KMS-11 (cell line): ENCODE data around the gene MGAT4A.

ENCODE experiments used
- H2AFZ ChIP-seq: fragments of 200-600 bp; sonication (generic); 2 replicates; pipeline ENCODE4 v1.6.1; 2016; ENCODE audit warnings: antibody characterized with exemption, mixed run types, low read depth
- H3K27ac ChIP-seq: fragments of 200-600 bp; sonication (generic); 2 replicates; pipeline ENCODE4 v1.6.1; 2016; ENCODE audit warnings: mild to moderate bottlenecking, mixed run types
- H3K27me3 ChIP-seq: fragments of 200-600 bp; sonication (generic); 2 replicates; pipeline ENCODE4 v1.6.1; 2017; ENCODE audit warnings: mild to moderate bottlenecking, low read depth, mixed run types, moderate library complexity; ENCODE audit not compliant: insufficient read depth
- H3K36me3 ChIP-seq: fragments of 200-600 bp; sonication (generic); 2 replicates; pipeline ENCODE4 v1.6.1; 2017; ENCODE audit warnings: mild to moderate bottlenecking, mixed run types; ENCODE audit not compliant: insufficient read depth
- H3K4me1 ChIP-seq: fragments of 200-600 bp; sonication (generic); 2 replicates; pipeline ENCODE4 v1.6.1; 2016; ENCODE audit warnings: mild to moderate bottlenecking, low read depth, mixed run types; ENCODE audit not compliant: poor library complexity, severe bottlenecking
- H3K4me2 ChIP-seq: fragments of 200-600 bp; sonication (generic); 2 replicates; pipeline ENCODE4 v1.7.0; 2016; ENCODE audit warnings: mild to moderate bottlenecking, mixed run types
- H3K4me3 ChIP-seq: fragments of 200-600 bp; sonication (generic); IDR thresholded peaks from 2 replicates; pipeline ENCODE4 v1.6.1; 2017; ENCODE audit warnings: low read depth, low read length, mixed read lengths; ENCODE audit not compliant: insufficient read depth
- H3K79me2 ChIP-seq: fragments of 200-600 bp; sonication (generic); 2 replicates; pipeline ENCODE4 v1.6.1; 2016; ENCODE audit warnings: low read depth, mixed run types; ENCODE audit not compliant: insufficient read depth
- H3K9ac ChIP-seq: fragments of 200-600 bp; sonication (generic); 2 replicates; pipeline ENCODE4 v1.6.1; 2016; ENCODE audit warnings: mild to moderate bottlenecking, mixed run types
- H4K20me1 ChIP-seq: fragments of 200-600 bp; sonication (generic); 2 replicates; pipeline ENCODE4 v1.6.1; 2016; ENCODE audit warnings: mild to moderate bottlenecking, mixed run types; ENCODE audit not compliant: insufficient read depth
- CTCF ChIP-seq: fragments of 200-600 bp; sonication (generic); conservative IDR thresholded peaks from 2 replicates; pipeline ENCODE4 v1.6.1; 2017; ENCODE audit warnings: low read depth, mild to moderate bottlenecking, antibody characterized with exemption, low read length, moderate library complexity, mixed read lengths

MGAT4A gene

GRCh38 chr2:98732430-98733051, 1.6 kb upstream of the MGAT4A start:
- Histone ChIP-seq H3K79me2 (no peaks in the 10 kb centered on the region), H3K9ac (no peak overlapping the region)

GRCh38 chr2:98731894-98732349, 990 bp upstream of the MGAT4A start:
- Histone ChIP-seq H2AFZ (no peak overlapping the region), H3K27me3 (no peaks in the 10 kb centered on the region), H3K27ac (no peak overlapping the region)

More at GRCh38 chr2:98732430-98733051, 1.6 kb upstream of the MGAT4A start:
- no peaks in the 10 kb centered on the region for H3K27me3 ChIP-seq
- no peak for TF ChIP-seq CTCF
- H3K4me3 ChIP-seq, result no peak overlapping the region
- no peak overlapping the region for H3K27ac ChIP-seq
- no peaks in the 10 kb centered on the region for H4K20me1 ChIP-seq
- no peak overlapping the region for H2AFZ ChIP-seq
- peaks cover 28% of the 10 kb centered on the region for H3K4me1 ChIP-seq
- no peak overlapping the region for H3K4me2 ChIP-seq
- H3K36me3 ChIP-seq, result no peaks in the 10 kb centered on the region

GRCh38 chr2:98730707-98731040, 258 bp downstream of the MGAT4A start:
- Histone ChIP-seq H3K4me1 (peaks cover 9% of the 10 kb centered on the region), H2AFZ (no peak overlapping the region; the same call in 1 of the 2 replicates), H3K27ac (no peak overlapping the region), H3K4me3 (no peak overlapping the region), H3K4me2 (no peak overlapping the region), H4K20me1 (no peaks in the 10 kb centered on the region), H3K27me3 (no peaks in the 10 kb centered on the region), H3K9ac (no peak overlapping the region), H3K79me2 (no peaks in the 10 kb centered on the region), H3K36me3 (no peaks in the 10 kb centered on the region)
- no peak for TF ChIP-seq CTCF

More at GRCh38 chr2:98731894-98732349, 990 bp upstream of the MGAT4A start:
- no peaks in the 10 kb centered on the region for H4K20me1 ChIP-seq
- TF ChIP-seq CTCF, result no peak
- H3K4me3 ChIP-seq, result no peak overlapping the region
- H3K79me2 ChIP-seq, result no peaks in the 10 kb centered on the region
- H3K4me1 ChIP-seq, result peaks cover 21% of the 10 kb centered on the region
- H3K36me3 ChIP-seq, result no peaks in the 10 kb centered on the region
- H3K9ac ChIP-seq, result no peak overlapping the region; the same call in 1 of the 2 replicates
- peak overlapping the region; percentile 36 for H3K4me2 ChIP-seq

- Histone ChIP-seq H3K9ac (no peak overlapping the region), H3K27me3 (no peaks in the 10 kb centered on the region), H3K79me2 (no peaks in the 10 kb centered on the region), H3K36me3 (no peaks in the 10 kb centered on the region), H3K27ac (no peak overlapping the region), H2AFZ (peak overlapping the region; percentile 27), H3K4me2 (peak overlapping the region; percentile 44; the same call in 1 of the 2 replicates), H3K4me3 (no peak overlapping the region), H3K4me1 (peaks cover 5% of the 10 kb centered on the region), H4K20me1 (no peaks in the 10 kb centered on the region)
- no peak for TF ChIP-seq CTCF
These were observed 752 bp downstream of the MGAT4A start for GRCh38 chr2:98730053-98730706.
